PFSK-1 (cell line): ENCODE data around the gene UBFD1.

ENCODE experiments used
- FOXP2 ChIP-seq: optimal IDR thresholded peaks from 2 replicates; pipeline ENCODE3; 2011; ENCODE audit warnings: borderline replicate concordance, control low read depth, inconsistent platforms; ENCODE audit not compliant: insufficient read depth; ENCODE audit errors: extremely low read length, extremely low read depth
- POLR2AphosphoS5 ChIP-seq: IDR thresholded peaks from 2 replicates; pipeline ENCODE4 v1.6.1; 2012; ENCODE audit warnings: low read depth, mild to moderate bottlenecking, control low read depth, low read length, moderate library complexity
- REST ChIP-seq, 2 experiments: IDR thresholded peaks; 2 replicates each; pipeline versions ENCODE4 v1.6.1 to v1.8.0; 2011 to 2012; ENCODE audit warnings: low read depth in 2 of 2, low read length in 2 of 2, control low read depth in 1 of 2, inconsistent platforms in 1 of 2, mild to moderate bottlenecking in 1 of 2, moderate library complexity in 1 of 2; ENCODE audit not compliant: insufficient read depth in 1 of 2
- SIN3A ChIP-seq: IDR thresholded peaks from 2 replicates; pipeline ENCODE4 v1.6.1; 2012; ENCODE audit warnings: mild to moderate bottlenecking, low read length, moderate library complexity, borderline replicate concordance; ENCODE audit not compliant: insufficient read depth
- TAF1 ChIP-seq: IDR thresholded peaks from 2 replicates; pipeline ENCODE4 v1.6.1; 2012; ENCODE audit warnings: low read length, control low read depth, borderline replicate concordance; ENCODE audit not compliant: insufficient read depth

Gene UBFD1

GRCh38 chr16:23539984-23540816, 17.3 kb upstream of the UBFD1 start:
- TF ChIP-seq SIN3A (no peak), TAF1 (no peak), FOXP2 (no peak), REST (IDR thresholded peaks at IDR 0.05; ENCODE audit: insufficient read depth in 1 of 2, low read depth in 2 of 2, low read length in 2 of 2) (no peak), POLR2AphosphoS5 (no peak)

GRCh38 chr16:23544436-23544835, 13.1 kb upstream of the UBFD1 start:
- no peak for TF ChIP-seq POLR2AphosphoS5
- no peak for TF ChIP-seq FOXP2
- no peak for TF ChIP-seq REST (IDR thresholded peaks at IDR 0.05; ENCODE audit: insufficient read depth in 1 of 2, low read depth in 2 of 2, low read length in 2 of 2)
- no peak for TF ChIP-seq SIN3A
- no peak for TF ChIP-seq TAF1

- no peak for TF ChIP-seq SIN3A
- TF ChIP-seq POLR2AphosphoS5 = no peak
- TF ChIP-seq REST (IDR thresholded peaks at IDR 0.05; ENCODE audit: insufficient read depth in 1 of 2, low read depth in 2 of 2, low read length in 2 of 2) = no peak
- no peak for TF ChIP-seq FOXP2
- TF ChIP-seq TAF1 = no peak
Observed at GRCh38 chr16:23549938-23550337, 7.6 kb upstream of the UBFD1 start.

- no peak for TF ChIP-seq POLR2AphosphoS5
- TF ChIP-seq FOXP2 = no peak
- TF ChIP-seq REST (IDR thresholded peaks at IDR 0.05; ENCODE audit: insufficient read depth in 1 of 2, low read depth in 2 of 2, low read length in 2 of 2) = no peak
- TF ChIP-seq SIN3A = no peak
- TF ChIP-seq TAF1 = no peak
Observed at GRCh38 chr16:23552161-23552560, 5.4 kb upstream of the UBFD1 start.
